ENCODE results near the gene SLC44A2. TPM values are rescaled to one million over a fixed set of nuclear protein-coding genes. Genes with fewer than 3 reads are reported as not detected.

The SLC44A2 gene
- polyA plus RNA-seq, 12 donors: 112 to 710 (median 142) TPM

DNA sequence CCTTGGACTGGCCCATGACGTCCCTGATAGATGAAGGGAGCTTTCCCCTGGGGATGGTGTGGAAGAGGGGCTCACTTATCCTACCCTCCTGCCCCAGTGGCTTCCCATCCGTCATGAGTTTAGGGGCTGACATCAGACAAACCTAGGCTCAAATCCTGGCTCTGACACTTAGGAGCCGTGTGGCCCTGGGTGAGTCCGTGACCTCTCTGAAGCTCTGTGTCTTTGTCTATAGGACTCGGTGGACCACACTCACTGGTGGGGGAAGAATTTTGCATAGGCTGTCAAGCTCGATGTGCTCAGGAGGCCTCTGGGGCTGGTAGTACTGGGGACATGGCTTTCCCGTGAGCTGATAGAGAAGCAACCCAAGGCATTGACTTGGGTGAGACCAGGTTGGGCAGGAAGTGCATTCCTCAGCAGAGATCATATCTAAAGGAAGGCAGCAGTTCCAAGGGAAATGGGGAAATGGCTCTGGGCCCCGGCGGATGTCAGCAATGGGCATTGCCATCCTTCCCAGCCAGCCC, 20.8 kb upstream of the SLC44A2 start:
- DNase-seq: no peak

DNA sequence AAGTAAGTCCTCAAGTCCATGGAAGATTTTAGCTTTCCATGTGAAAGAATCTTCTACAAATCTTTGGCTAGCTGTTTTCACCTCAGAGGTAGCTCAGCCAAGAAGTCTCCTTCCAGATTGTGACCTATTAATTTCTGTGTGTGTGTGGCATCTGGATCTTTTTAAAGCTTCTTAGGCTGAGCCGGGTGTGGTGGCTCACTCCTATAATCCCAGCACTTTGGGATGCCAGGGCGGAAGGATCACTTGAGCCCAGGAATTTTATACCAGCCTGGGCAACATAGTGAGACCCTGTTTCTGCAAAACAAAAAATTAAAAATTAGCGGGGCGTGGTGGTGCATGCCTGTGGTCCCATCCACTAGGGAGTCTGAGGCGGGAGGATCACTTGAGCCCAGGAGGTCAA, 13.4 kb upstream of the SLC44A2 start:
- DNase-seq: no peak

DNA sequence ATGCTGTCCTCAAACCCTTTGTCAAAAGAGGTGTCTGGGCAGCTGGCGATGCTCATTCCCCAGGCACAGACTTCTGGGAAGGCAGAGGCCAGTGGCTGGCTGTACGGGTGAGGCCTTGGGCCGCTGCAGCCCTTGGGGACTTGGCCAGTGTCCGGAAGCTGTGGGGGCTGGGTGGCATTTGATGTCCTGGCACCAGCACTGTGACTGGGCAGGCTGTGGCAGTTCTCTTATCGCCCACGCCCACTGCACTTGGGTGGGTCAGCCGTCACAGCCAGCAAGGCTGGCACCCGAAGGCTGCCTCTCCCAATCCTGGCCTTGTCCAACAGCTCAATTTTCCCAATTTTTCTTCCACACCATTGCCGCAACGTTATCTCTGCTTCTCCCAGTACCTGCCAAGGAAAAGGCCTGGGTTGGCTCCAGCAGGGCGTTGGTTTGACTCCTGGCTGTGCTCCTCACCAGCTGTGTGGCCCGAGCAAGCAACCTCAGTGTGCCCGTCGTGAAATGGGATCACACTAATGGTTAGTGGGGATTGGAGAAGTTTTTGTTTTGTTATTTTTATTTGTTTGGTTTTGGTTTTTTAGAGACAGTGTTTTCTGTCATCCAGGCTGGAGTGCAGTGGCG, 12.7 kb upstream of the SLC44A2 start:
- DNase-seq: no peak

DNA sequence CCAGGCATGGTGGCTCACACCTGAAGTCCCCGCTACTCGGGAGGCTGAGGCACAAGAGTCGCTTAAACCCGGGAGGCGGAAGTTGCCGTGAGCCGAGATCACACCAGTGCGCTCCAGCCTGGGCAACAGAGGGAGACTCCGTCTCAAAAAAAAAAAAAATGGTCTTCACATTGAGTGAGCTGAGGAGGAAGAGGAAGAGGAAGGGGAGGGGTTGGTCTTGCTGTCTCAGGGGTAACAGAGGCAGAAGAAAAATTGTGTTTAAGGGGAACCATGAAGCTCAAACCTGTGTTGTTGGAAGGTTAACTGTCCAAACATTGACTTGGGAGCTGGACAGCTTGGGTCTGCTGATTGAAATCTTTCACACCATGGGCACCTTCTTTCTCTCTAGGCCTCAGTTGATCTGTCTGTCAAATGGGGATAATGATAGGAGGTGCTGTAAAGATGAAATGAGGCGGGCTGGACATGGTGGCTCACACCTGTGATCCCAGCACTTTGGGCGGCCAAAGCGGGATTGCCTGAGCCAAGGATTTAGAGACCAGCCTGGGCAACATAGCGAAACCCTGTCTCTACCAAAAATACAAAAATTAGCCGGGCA, 9.8 kb upstream of the SLC44A2 start:
- no peak for DNase-seq

DNA sequence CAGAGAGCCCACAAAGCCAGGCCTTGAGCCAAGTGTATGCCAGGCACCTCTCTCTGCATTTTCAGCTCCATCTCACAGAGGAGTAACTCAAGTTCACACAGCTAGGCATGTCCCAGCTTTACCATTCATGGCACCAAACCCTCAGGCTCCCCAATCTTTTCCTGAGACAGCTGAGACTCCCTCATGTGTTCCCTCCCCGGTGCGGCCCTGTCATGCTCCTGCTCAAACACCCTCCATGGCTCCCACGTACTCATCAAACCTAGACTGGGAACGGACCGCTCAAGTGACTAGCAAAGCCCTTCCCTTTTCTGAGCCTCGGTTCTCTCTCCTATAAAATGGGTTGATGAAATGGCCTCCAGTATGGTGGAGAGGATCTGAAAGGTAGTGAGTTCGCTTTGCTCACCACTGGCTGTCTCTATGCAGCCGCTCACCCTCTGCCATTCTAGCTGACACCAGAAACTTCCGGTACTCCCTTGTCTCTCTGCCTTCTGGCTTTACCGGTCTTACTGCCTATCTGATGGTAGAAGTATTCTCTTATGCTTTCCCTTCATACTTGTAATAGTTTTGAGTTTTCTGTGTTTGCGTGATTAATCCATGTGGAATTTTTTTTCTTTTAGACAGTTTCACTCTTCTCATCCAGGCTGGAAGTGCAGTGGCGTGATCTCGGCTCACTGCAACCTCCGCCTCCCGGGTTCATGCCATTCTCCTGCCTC, 7.8 kb upstream of the SLC44A2 start:
- DNase-seq: no peak

DNA sequence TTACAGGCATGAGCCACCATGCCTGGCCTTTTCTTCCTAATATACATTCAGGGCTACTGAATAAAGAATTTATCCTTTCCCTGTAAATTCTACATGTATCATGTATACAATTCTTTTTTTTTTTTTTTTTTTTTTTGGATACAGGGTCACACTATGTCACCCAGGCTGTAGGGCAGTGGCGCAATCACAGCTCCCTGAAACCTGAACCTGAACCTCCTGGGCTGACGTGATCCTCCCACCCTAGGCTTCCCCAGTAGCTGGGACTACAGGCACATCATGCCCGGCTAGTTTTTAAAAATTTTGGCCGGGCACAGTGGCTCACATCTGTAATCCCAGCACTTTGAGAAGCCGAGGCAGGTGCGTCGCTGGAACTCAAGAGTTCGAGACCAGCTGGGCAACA, 6.5 kb upstream of the SLC44A2 start:
- DNase-seq: no peak

DNA sequence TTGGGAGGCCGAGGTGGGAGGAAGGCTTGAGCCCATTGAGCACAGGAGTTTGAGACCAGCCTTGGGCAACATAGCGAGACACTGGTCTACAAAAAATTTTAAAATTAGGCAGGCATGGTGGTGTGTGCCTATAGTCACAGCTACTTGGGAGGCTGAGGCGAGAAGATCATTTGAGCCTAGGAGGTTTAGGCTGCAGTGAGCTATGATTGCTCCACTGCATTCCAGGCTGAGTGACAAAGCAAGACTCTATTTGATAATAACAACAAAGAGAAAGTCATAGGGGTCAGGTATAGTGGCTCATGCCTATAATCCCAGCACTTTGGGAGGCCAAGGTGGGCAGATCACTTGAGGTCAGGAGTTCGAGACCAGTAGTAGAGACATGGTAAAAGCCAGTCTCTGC, 4.6 kb upstream of the SLC44A2 start:
- DNase-seq: no peak

DNA sequence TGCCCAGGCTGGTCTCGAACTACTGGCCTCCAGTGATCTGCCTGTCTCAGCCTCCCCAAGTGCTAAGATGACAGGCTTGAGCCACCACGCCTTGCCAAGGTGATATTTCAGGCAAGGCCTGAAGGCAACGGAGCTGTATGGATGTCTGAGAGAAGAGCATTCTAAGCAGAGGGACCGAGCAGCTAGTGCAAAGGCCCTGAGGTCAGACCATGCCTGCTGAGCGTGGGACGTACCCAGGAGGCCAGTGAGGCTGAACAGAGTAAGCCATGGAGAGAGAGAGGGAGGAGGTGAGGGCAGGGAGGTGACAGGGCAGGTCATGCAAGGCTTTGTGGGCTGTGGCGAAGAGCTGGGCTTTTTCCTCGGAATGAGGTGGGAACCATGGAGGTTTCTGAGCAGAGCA, 3.4 kb upstream of the SLC44A2 start:
- no peak for DNase-seq

DNA sequence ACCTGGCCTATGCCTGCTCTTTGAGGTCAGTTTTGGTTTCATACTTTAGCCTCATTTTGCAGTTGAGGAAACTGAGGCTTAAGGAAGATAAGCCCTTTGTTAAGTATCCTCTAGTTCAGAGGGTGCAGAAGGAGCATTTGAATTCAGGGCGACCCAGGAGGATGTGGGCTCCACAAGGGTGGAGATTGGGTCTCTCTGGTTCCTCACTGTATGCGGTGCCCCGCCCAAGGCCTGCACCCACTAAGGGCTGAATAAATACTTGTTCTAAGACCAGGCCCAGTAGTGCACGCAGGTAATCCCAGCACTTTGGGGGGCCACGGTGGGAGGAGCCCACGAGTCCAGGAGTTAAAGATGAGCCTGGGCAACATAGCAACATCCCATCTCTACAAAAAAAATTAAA, 768 bp upstream of the SLC44A2 start:
- no peak for DNase-seq

DNA sequence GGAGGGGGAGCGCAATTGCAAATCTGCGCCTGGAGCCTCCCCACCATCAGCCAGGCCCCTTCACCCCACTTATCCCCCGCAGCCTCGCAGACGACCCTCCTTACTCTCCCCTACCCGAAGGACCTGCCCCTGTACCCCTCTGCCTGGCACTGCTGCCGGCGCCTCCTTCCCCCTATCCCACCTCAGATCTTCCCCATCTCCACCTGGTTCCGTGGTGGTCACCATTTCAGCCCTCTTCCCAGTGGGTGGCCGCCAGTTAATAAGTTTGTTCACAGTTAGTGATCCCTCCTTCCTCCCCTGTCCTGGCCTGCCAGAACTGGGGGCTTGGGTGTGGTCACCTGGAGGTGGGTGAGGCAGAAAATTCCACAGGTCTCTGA, 397 bp downstream of the SLC44A2 start:
- no peak for DNase-seq

DNA sequence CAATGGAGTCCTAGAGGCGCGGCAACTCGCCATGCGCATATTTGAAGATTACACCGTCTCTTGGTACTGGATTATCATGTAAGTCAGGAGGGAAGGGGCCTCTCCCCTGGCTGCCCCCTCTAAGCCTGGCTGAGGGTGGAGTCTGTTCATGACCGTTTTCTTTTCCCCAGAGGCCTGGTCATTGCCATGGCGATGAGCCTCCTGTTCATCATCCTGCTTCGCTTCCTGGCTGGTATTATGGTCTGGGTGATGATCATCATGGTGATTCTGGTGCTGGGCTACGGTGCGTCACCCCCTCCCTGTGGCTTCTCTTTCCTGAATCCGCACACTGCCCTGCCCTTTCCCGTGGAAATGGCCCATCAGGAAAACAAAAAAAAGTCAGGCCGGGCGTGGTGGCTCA, 6.5 kb downstream of the SLC44A2 start:
- DNase-seq: no peak

DNA sequence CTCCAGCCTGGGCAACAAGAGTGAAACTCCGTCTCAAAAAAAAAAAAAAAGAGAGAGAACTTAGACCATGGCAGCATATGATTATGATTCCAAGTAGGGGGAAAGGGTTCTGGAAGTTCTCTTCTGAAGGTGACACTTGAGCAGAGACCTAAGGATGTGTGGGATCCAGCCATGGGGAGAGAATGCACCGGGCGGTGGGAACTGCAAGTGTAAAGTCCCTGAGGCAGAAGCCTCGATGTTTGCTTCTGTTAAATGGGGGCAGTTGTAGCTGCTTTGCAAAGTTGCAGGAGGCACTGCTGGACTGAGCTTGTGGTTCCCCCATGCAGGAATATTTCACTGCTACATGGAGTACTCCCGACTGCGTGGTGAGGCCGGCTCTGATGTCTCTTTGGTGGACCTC, 9.1 kb downstream of the SLC44A2 start:
- DNase-seq: no peak

DNA sequence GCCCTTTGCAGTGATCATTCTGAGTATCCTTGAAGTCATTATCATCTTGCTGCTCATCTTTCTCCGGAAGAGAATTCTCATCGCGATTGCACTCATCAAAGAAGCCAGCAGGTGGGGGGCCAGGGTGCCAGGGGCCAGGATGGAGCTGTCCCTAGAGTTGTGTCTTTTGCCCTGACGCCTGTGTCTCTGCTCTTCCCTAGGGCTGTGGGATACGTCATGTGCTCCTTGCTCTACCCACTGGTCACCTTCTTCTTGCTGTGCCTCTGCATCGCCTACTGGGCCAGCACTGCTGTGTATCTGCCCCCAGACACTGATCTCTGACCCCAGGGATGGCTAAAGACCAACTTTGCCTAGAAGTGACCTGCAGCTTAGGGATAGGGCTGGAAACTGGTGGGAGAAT, 9.6 kb downstream of the SLC44A2 start:
- DNase-seq: no peak

DNA sequence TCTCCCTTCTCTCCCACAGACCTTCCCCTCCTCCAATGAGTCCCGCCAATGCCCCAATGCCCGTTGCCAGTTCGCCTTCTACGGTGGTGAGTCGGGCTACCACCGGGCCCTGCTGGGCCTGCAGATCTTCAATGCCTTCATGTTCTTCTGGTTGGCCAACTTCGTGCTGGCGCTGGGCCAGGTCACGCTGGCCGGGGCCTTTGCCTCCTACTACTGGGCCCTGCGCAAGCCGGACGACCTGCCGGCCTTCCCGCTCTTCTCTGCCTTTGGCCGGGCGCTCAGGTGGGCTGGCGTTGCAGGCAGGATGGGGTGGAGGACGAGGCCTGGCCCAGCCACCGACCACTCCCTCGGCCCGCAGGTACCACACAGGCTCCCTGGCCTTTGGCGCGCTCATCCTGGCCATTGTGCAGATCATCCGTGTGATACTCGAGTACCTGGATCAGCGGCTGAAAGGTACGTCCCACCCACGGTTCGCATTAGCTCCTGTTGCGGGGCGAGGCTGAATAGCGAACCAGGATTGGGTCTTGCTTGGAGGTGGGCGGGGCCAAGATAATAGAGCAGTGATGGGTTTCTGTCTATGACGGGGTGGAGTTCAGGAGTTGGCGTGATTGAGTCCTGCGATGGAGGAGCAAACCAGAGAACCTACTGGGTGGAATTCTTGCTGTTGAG, 11.1 kb downstream of the SLC44A2 start:
- DNase-seq: no peak

DNA sequence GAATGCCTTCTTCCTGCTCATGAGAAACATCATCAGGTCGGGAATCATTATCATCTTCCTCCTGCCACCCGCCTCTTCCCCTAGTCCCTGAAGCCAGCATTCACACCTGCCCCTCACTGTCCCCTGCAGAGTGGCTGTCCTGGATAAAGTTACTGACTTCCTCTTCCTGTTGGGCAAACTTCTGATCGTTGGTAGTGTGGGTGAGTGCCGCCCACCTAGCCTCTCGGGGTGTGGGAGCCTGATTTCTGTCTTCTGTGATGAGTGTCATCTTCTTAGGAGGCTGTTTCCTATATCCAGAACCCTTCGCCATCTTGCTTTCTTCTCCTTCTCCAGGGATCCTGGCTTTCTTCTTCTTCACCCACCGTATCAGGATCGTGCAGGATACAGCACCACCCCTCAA, 12.5 kb downstream of the SLC44A2 start:
- DNase-seq: no peak

DNA sequence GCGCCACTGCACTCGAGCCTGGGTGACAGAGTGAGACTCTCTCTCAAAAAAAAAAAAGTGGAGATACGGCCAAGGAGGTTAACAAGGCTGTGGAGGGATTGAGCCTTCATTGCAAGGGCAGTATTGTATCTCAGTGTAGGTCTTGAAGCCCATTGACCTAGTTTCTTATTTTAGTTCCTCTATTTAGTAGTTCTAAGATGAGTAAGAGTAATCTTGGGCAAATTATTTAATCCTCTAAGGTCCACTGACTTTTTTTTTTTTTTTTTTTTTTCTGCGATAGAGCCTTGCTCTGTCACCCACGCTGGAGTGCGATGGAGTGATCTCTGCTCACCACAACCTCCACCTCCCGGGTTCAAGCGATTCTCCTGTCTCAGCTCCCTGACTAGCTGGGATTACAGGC, 14.5 kb downstream of the SLC44A2 start:
- no peak for DNase-seq

DNA sequence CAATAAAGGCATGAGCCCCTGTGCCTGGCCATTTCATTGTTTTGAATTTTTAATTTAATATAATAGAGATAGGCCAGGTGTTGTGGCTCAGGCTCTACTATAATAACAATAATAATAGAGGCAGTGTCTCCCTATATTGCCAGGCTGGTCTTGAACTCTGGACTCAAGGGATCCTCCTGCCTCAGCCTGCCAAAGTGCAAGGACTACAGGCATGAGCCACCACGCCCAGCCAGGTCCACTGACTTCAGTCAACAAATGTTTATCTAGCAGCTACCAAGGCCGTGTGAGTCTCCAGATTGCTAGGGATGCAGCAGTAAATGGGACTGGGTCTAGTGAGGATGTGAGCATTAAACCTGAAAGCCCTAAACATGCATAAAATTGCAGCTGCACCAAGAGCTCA, 15.0 kb downstream of the SLC44A2 start:
- no peak for DNase-seq

DNA sequence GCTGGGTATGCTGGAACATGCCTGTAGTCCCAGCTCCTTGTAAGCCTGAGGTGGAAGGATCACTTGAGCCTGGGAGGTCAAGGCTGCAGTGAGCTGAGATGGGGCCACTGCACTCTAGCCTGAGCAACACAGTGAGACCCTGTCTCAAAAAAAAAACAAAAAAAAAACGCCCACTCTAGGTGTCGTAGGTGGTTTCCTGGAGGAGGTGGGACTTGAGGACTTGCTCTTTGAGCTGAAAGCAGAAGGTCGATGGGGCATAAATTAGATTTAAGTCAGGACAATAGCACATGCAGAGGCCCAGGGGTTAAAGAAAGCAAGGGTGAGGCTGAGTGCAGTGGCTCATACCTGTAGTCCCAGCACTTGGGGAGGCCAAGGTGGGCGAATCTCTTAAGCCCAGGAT, 15.9 kb downstream of the SLC44A2 start:
- DNase-seq: no peak

DNA sequence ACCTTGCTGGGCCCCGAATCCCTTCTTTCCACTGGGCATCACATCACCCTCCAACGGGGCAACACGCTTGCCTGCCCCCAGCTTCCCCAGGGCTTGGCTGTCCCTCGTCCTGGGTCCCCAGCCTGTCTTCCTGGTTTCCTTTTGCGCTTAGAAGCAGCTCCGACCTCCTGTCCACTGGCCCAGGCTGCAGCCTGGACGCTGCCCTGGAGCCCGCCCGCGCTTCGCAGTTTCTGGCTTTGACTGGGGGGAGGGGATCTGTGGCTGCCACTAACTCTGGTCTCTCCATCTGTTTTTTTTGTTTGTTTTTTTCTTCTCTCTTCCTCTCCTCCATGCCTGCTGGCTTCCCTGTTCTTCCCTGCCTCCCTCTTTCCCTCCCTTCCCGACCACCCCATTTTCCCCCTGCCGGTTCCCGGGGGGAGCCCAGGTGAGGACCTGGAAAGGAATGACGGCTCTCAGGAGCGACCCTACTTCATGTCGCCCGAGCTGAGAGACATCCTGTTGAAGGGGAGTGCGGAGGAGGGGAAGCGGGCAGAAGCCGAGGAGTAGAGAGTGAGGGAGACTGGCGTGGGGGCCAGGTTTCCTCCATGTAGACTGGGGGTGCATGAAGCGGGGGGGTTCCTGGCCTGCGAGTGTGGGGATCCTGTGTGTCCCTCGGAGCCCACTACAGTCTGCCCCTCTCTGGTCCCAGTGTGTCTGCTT, 17.3 kb downstream of the SLC44A2 start:
- DNase-seq: no peak

DNA sequence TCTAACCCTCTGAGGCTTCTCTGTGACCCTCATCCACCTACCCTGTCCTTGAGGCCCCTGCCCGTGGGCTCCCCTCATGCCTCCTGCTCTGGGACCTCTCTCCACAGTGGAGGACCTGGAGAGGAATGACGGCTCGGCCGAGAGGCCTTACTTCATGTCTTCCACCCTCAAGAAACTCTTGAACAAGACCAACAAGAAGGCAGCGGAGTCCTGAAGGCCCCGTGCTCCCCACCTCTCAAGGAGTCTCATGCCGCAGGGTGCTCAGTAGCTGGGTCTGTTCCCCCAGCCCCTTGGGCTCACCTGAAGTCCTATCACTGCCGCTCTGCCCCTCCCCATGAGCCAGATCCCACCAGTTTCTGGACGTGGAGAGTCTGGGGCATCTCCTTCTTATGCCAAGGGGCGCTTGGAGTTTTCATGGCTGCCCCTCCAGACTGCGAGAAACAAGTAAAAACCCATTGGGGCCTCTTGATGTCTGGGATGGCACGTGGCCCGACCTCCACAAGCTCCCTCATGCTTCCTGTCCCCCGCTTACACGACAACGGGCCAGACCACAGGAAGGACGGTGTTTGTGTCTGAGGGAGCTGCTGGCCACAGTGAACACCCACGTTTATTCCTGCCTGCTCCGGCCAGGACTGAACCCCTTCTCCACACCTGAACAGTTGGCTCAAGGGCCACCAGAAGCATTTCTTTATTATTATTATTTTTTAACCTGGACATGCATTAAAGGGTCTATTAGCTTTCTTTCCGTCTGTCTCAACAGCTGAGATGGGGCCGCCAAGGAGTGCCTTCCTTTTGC, 18.0 kb downstream of the SLC44A2 start:
- DNase-seq: no peak

DNA sequence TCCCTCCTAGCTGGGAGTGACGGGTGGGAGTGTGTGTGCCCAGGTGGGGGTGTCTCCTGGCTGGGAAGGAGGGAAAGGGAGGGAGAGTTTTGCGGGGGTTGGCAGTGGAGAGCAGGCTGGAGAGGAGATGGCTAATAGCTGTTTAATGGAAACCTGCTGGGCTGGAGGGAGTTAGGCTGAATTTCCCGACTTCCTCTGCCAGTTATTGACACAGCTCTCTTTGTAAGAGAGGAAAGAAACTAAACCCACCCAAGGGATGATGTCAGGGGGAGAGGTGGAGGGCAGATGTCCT, 18.6 kb downstream of the SLC44A2 start:
- DNase-seq: peak; percentile 85
